ENCODE measurements around the gene IL12RB2.

- TF ChIP-seq MEF2A (IDR thresholded peaks at IDR 0.05; ENCODE audit: borderline replicate concordance, low read depth): no peak
- TF ChIP-seq RFX5 (IDR thresholded peaks at IDR 0.05; ENCODE audit: low read length): no peak
- TF ChIP-seq, protein P1, sequence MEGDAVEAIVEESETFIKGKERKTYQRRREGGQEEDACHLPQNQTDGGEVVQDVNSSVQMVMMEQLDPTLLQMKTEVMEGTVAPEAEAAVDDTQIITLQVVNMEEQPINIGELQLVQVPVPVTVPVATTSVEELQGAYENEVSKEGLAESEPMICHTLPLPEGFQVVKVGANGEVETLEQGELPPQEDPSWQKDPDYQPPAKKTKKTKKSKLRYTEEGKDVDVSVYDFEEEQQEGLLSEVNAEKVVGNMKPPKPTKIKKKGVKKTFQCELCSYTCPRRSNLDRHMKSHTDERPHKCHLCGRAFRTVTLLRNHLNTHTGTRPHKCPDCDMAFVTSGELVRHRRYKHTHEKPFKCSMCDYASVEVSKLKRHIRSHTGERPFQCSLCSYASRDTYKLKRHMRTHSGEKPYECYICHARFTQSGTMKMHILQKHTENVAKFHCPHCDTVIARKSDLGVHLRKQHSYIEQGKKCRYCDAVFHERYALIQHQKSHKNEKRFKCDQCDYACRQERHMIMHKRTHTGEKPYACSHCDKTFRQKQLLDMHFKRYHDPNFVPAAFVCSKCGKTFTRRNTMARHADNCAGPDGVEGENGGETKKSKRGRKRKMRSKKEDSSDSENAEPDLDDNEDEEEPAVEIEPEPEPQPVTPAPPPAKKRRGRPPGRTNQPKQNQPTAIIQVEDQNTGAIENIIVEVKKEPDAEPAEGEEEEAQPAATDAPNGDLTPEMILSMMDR (IDR thresholded peaks at IDR 0.05): no peak
- TF ChIP-seq POLR2AphosphoS5 (IDR thresholded peaks at IDR 0.05; ENCODE audit: low read depth, low read length): no peak
- no peak for TF ChIP-seq EP300 (IDR thresholded peaks at IDR 0.05; ENCODE audit: borderline replicate concordance in 1 of 2, low read depth in 1 of 2, low read length in 1 of 2)
- no peak for TF ChIP-seq SMC3 (IDR thresholded peaks at IDR 0.05; ENCODE audit: low read depth, low read length)
- TF ChIP-seq MXI1 (IDR thresholded peaks at IDR 0.05; ENCODE audit: low read depth, low read length): no peak
- no peak for TF ChIP-seq USF2 (IDR thresholded peaks at IDR 0.05; ENCODE audit: borderline replicate concordance, low read depth, low read length)
- TF ChIP-seq GATA2 (CRISPR knock-in tag; IDR thresholded peaks at IDR 0.05): no peak
- TF ChIP-seq RAD21 (IDR thresholded peaks at IDR 0.05; ENCODE audit: low read length): no peak
- TF ChIP-seq REST (IDR thresholded peaks at IDR 0.05; ENCODE audit: low read depth, low read length): no peak
Observed at GRCh38 chr1:67348586-67349252, 41.0 kb downstream of the IL12RB2 start.

Measured in SK-N-SH (cell line).